Measurements from ENCODE around the gene C11orf52.

DNA sequence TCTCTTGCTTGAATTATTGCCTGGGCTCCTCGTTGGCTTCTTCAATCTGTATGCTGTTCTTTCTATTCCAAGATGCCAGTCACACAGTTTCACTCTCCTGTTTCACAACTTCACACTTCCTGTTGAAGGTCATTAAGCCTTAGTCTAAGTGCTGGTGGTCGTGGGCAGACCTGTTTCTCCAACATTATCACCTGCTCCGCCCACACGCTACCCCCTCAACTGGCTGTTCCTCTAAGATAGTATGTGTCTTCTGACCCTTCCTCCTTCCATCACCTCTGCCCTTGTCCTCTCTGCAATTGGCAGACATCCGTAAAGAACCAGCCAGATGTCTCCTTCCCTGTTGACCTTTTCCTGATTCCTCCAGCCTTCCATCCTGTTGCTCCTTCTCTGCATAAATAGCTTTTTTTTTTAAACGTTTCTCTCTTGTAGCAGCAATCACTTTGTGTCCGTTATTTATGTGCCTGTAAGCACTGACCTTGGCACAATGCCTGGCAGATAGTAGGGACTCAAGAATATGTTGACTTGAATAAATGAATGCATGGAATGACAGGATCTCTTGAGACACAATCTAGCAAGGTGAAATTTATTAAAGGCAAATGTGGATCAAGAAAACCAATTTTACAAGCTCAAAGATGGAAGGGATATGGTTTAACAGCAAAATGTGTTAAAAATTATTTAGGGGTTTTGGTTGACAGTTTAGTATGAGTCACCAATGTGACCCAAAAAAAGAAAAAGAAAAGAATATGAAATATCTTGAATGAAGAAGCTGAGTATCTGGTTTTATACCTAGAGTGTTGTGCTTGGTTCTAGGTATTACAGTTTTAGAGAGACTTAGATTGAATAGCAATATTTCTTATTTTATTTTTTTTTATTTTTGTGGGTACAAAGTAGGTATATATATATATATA is 31.1 kb downstream of the C11orf52 start:
- TF ChIP-seq, protein P1, sequence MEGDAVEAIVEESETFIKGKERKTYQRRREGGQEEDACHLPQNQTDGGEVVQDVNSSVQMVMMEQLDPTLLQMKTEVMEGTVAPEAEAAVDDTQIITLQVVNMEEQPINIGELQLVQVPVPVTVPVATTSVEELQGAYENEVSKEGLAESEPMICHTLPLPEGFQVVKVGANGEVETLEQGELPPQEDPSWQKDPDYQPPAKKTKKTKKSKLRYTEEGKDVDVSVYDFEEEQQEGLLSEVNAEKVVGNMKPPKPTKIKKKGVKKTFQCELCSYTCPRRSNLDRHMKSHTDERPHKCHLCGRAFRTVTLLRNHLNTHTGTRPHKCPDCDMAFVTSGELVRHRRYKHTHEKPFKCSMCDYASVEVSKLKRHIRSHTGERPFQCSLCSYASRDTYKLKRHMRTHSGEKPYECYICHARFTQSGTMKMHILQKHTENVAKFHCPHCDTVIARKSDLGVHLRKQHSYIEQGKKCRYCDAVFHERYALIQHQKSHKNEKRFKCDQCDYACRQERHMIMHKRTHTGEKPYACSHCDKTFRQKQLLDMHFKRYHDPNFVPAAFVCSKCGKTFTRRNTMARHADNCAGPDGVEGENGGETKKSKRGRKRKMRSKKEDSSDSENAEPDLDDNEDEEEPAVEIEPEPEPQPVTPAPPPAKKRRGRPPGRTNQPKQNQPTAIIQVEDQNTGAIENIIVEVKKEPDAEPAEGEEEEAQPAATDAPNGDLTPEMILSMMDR (IDR thresholded peaks at IDR 0.05; ENCODE audit: low read depth, low read length, missing input control), result no peak
- TF ChIP-seq GABPA (IDR thresholded peaks at IDR 0.05 in 1 of 2, conservative IDR thresholded peaks at IDR 0.05 in 1 of 2) (no peak), RAD21 (IDR thresholded peaks at IDR 0.05) (no peak), JUND (IDR thresholded peaks at IDR 0.05) (no peak), TAF1 (conservative IDR thresholded peaks at IDR 0.05) (no peak), SP1 (IDR thresholded peaks at IDR 0.05) (no peak), FOXA1 (IDR thresholded peaks at IDR 0.05) (no peak), EGR1 (IDR thresholded peaks at IDR 0.05; ENCODE audit: low read depth in 2 of 2) (no peak), RXRA (IDR thresholded peaks at IDR 0.05) (no peak), ATF3 (IDR thresholded peaks at IDR 0.05) (no peak), YY1 (IDR thresholded peaks at IDR 0.05) (no peak), ZBTB33 (IDR thresholded peaks at IDR 0.05) (no peak)
- TF ChIP-seq, protein P2, sequence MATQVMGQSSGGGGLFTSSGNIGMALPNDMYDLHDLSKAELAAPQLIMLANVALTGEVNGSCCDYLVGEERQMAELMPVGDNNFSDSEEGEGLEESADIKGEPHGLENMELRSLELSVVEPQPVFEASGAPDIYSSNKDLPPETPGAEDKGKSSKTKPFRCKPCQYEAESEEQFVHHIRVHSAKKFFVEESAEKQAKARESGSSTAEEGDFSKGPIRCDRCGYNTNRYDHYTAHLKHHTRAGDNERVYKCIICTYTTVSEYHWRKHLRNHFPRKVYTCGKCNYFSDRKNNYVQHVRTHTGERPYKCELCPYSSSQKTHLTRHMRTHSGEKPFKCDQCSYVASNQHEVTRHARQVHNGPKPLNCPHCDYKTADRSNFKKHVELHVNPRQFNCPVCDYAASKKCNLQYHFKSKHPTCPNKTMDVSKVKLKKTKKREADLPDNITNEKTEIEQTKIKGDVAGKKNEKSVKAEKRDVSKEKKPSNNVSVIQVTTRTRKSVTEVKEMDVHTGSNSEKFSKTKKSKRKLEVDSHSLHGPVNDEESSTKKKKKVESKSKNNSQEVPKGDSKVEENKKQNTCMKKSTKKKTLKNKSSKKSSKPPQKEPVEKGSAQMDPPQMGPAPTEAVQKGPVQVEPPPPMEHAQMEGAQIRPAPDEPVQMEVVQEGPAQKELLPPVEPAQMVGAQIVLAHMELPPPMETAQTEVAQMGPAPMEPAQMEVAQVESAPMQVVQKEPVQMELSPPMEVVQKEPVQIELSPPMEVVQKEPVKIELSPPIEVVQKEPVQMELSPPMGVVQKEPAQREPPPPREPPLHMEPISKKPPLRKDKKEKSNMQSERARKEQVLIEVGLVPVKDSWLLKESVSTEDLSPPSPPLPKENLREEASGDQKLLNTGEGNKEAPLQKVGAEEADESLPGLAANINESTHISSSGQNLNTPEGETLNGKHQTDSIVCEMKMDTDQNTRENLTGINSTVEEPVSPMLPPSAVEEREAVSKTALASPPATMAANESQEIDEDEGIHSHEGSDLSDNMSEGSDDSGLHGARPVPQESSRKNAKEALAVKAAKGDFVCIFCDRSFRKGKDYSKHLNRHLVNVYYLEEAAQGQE (IDR thresholded peaks at IDR 0.05), result no peak
- TF ChIP-seq, protein P3, sequence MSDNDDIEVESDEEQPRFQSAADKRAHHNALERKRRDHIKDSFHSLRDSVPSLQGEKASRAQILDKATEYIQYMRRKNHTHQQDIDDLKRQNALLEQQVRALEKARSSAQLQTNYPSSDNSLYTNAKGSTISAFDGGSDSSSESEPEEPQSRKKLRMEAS (IDR thresholded peaks at IDR 0.05), result no peak
